T-helper 22 cell (primary cell): ENCODE results near the gene NDFIP2.

Experiments
- DNase-seq: peaks from one replicate; pipeline ENCODE4 v3.0.0-alpha.2; 2020; ENCODE audit warnings: low read depth

The NDFIP2 gene

DNA sequence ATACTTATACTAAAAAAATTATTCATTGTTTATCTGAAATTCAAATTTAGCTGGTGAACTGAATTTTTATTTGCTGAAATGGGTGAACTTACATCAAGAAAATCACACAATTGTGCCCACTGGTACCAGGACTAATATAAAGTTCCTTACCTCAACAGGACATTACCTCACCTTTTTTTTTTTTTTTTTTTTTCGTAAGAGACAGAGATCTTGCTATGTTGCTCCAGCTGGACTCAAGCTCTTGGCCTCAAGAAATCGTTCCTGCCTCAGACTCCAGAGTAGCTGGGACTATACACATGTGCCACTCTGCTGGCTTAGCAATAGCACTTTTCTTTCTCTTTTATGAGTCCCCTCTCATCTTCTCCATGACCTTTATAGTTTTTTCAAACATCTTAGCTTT lies 22.5 kb upstream of the NDFIP2 start:
- no peak for DNase-seq

- DNase-seq, result no peak
These were observed 21.0 kb upstream of the NDFIP2 start for GRCh38 chr13:79459906-79460305.

GRCh38 chr13:79462895-79463294 lies 18.1 kb upstream of the NDFIP2 start:
- DNase-seq, result no peak

DNA sequence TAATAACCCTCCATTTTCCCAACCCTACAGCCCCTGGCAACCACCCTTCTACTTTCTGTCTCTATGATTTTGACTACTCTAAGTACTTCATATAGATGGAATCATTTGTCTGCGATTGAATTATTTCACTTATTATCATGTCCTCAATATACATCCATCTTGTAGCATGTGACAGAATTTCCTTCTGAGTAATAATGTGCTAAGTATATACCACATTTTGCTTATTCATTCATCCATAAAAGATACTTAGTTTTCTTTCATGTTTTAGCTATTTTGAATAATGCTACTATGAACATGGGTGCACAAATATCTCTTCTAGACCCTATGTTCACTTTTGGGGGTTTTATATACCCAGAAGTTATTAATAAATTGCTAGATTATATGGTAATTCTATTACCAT lies 17.4 kb upstream of the NDFIP2 start:
- DNase-seq, result no peak

GRCh38 chr13:79466872-79467271 lies 14.1 kb upstream of the NDFIP2 start:
- DNase-seq, result no peak

DNA sequence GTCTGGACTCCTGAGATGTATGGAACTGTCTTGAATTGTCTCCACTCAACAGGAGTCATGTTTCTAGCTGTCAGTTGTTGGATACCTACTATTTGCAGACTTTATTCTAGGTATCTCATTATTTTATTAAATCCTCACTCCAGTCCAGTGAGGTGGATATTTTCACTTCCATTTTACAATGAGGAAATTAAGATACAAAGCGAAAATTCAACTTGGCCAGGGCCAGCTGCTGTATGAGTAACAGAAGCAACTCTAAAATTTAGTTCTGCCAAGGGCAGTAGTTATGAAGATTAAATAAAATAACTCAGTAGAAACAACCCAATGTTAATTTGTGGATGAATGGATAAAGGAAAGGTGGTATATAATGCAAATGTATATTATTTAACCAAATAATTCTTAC lies 12.6 kb upstream of the NDFIP2 start:
- no peak for DNase-seq

GRCh38 chr13:79468819-79469218 lies 12.1 kb upstream of the NDFIP2 start:
- DNase-seq, result no peak

- no peak for DNase-seq
These were observed 11.3 kb upstream of the NDFIP2 start for GRCh38 chr13:79469608-79470007.

DNA sequence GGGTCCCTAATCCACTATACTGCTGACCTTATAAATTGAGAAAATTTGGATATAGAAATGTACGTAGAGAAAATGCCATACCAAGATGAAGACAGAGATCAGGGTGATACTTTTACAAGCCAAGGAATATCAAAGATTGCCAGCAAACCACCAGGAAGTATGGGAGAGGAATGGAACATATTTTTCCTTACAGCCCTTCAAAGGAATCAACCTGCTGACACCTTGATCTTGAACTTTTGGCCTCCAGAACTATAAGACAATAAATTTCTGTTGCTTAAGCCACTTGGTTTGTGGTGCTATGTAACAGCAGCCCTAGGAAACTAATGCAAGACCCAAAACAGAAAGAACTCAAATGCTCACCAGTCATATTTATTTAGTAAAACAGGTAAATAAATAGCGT lies 10.3 kb upstream of the NDFIP2 start:
- no peak for DNase-seq

GRCh38 chr13:79475569-79475968 lies 5.4 kb upstream of the NDFIP2 start:
- DNase-seq, result no peak

DNA sequence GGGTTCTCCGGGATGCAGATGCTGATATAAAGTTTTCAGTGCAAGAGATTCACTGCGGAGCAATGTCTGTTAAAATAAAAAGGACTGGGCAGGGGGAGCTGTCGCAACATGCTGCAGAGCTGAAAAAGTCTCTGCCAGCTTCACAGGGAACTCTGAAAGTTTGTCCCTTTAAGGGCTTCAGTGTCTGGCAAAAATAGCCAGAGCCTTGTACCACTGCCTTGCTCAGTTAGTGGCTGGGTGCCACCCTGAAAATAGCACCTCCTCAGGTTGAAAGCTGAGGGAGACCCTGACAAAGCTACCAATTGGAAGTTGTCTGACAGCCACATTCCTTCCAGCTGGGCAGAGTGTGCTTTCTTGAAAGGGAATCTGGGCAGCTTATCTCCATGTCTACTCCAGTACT lies 3.0 kb upstream of the NDFIP2 start:
- DNase-seq, result no peak

- no peak for DNase-seq
These were observed 1.1 kb upstream of the NDFIP2 start for GRCh38 chr13:79479882-79480281.

DNA sequence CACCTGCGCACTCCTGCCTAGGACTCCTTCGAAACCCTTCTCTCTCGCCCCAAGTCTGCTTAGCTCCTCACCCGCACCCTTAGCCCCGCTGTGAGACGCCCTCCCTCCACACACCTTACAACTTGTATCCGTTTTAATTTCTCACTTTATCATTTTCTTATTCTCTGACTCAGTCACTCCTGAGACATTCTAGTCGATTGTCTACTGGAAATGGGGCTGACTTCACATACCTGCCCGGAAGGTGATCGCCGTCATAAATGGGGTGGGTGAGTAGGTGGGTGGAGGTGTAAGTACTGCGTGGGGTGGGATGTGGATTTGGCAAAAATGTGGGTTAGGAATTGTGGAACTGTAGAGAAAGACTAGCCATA lies 714 bp downstream of the NDFIP2 start:
- DNase-seq, result peak; percentile 12

GRCh38 chr13:79482281-79482970 lies 1.5 kb downstream of the NDFIP2 start:
- DNase-seq, result no peak

DNA sequence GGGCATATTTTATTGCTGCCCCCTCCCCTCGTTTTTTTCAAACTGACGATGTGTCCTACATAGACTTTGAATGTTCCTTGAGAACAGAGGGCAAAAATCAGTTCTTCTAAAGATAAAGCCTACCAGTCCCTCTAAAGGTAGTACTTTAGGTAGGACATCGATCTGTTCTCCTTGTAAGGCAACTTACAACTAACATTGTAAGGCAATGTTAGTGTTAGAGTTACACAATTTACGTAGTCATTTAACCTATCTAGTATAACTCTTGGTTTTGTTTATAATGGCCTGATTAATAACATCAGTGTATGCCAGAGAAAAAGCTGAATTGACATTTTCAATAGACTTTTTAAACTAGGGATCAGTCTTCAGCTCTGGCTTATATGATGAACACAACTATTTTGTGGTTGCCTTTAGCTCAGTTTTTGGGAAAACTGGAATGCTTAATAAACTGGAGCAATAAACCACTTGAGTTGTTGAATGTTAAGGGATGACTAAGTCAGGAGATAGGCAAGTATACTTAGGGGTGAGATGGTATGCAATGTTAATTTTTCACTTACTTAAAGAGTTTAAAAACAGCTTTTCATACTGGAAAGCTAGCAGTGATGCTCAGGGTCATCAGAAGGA lies 2.2 kb downstream of the NDFIP2 start:
- no peak for DNase-seq

GRCh38 chr13:79485014-79485811 lies 4.3 kb downstream of the NDFIP2 start:
- DNase-seq, result no peak

GRCh38 chr13:79486433-79487188 lies 5.7 kb downstream of the NDFIP2 start:
- DNase-seq, result no peak

GRCh38 chr13:79490326-79490725 lies 9.4 kb downstream of the NDFIP2 start:
- no peak for DNase-seq

DNA sequence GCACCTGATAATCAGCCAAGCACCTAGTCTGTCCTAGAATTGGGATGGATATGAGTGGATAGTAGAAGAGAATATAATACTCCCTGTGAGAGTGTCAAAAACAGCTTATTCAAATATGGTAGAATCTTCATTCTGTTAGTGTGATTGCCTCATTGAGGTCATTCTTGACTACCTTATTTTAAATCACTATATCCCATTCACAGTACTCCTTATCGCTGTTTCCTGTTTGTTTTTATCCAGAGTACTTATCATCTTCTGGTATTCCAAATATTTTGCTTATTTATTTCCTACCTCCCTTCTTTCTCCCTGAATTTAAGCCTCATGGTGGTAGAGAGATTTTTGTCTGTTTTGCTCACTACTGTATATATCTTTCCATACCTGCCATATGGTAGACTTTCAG lies 9.9 kb downstream of the NDFIP2 start:
- DNase-seq, result no peak

DNA sequence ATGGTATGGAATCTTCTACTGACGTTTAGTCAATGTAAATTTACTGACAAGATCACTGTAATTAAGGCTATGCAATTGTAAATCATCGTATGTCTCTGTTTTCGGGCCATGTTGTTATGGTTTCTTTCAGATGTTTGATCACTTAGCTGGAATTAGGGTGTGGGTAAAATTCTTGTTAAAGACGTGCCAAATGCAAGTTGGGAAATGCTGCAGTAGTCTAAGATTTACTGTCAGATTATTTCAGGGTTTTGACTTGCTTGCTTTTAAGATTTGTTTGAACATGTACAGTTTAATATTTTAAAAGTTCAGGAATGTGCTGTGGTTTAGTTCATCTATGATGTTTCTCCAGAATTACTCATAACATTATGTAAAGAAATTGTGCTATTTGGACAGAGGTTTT lies 10.8 kb downstream of the NDFIP2 start:
- DNase-seq, result no peak

- DNase-seq, result no peak
These were observed 11.4 kb downstream of the NDFIP2 start for GRCh38 chr13:79492313-79492798.

GRCh38 chr13:79492918-79493594 lies 12.1 kb downstream of the NDFIP2 start:
- DNase-seq, result no peak
